ENCODE results near the gene TTLL7.
A peak's percentile ranks its signal among the peaks of the same experiment; 100 is the strongest.

TTLL7 gene

GRCh38 chr1:83882906-83883305, 116.0 kb downstream of the TTLL7 start:
- no peak for DNase-seq (ENCODE audit: low read depth in 2 of 2)

DNA sequence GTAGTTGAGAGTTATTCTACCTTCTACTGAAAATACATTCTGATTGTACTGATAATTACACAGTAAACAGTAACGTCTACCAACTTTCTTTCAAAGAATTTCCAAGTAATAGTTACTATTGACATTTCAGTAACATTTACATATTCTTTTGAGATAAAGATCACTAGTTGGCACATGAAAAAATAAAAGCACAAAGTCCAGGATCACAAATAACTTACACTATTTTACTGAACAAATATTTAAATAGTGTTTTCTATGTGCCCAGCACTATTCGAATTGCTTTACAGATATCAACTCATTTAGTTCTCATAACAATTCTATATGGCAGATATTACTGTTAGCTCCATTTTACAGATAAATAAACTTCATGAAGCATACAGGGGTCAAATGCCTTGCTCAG, 126.4 kb downstream of the TTLL7 start:
- no peak for DNase-seq (ENCODE audit: low read depth in 2 of 2)

DNA sequence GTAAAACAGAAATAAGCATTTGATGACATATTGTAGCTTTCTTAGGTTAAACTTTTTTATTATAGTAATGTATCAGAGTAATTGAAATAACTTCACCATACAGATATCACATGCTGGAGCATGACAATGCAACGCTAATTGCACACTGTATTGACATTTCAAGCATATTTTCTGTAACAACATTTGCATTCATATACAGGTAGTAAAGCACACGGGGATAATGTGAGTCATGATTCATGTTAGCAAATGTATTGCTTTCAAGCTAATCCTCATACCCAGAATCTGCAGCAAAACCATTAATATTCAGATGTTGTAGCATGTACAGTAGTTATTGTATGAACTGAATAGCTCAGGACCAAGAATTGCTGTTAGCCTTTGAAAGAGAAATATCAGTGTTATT, 133.9 kb downstream of the TTLL7 start:
- no peak for DNase-seq (ENCODE audit: low read depth in 2 of 2)

GRCh38 chr1:83860490-83861221, 138.3 kb downstream of the TTLL7 start:
- DNase-seq (ENCODE audit: low read depth in 2 of 2) = peak; percentile 69

DNA sequence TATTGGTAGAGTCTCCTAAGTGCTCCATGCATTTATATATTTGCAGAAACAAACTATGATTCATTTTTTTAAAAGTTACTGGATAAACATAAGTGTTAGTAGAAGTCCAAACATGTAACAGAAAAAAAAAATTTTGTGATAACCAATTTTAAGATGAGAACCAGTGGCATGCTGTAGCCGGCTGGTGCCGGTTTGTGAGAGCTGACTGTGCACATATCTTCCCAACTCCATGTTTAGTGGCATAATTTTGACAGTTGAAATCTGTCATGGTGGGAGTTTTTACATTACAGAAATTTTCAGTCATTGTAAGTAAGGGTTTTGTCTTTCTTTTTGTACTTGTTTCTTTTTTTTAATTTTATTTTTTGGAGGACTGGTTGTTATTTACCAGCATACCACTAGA, 141.2 kb downstream of the TTLL7 start:
- DNase-seq (ENCODE audit: low read depth in 2 of 2) = no peak

- DNase-seq (ENCODE audit: low read depth in 2 of 2) = no peak
Observed at GRCh38 chr1:83857103-83857502, 141.8 kb downstream of the TTLL7 start.

DNA sequence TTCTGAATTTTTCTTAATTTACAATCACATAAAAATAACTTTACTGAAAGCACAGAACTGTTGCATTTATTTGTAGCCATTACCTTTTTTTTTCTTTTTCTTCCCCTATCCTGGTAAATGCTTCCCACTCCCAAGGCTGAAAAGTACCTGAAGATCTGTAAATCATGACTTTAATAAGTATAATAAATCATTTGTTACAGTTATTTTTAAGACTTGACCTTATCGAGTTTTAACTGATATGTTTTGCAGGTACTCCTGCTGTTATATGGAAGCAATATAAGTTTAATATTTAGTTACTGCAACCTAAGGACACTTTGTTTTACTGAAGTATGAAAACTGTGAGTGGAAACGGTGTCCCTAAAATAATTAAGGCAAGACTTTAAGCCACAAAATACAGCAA, 142.6 kb downstream of the TTLL7 start:
- no peak for DNase-seq (ENCODE audit: low read depth in 2 of 2)

DNA sequence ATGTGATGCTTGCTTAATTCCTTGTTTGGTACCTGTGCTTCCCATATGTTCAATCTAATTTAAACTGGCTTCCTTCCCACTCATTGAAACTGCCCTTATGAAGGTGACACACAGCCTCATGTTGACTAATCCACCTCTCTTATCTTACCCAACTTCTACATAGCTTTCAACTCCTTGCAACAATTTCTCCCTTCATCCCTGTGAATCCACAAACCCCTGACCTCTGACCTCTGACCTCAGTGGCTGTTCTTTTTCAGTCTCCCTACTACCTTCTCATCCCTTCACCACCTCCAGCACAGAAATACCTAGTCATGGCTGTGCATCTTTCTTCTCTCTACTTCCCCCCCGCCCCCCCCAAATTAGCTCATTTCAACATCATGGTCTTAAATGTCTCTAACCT, 144.5 kb downstream of the TTLL7 start:
- no peak for DNase-seq (ENCODE audit: low read depth in 2 of 2)

DNA sequence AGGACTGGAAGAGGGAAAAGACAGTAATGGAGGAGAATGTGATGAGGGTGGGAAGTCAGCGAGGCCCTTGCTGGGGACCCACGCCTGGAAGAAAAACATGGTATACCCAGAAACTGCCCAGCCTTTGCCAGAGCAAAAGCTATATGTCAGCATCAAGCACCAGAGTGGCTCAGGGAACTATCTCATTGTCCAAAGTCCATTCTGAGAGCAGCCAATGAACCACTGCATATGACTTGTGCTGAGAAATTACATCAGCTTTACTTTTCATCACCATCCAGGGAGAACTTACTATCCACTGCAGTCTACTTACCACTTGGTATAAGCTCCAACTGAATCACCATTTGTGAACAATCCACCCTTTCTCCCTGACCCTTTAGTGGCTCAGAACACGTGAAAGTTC, 148.1 kb downstream of the TTLL7 start:
- no peak for DNase-seq (ENCODE audit: low read depth in 2 of 2)

- DNase-seq (ENCODE audit: low read depth in 2 of 2) = no peak
Observed at GRCh38 chr1:83849191-83850061, 149.5 kb downstream of the TTLL7 start.

- no peak for DNase-seq (ENCODE audit: low read depth in 2 of 2)
Observed at GRCh38 chr1:83846138-83846537, 152.8 kb downstream of the TTLL7 start.

DNA sequence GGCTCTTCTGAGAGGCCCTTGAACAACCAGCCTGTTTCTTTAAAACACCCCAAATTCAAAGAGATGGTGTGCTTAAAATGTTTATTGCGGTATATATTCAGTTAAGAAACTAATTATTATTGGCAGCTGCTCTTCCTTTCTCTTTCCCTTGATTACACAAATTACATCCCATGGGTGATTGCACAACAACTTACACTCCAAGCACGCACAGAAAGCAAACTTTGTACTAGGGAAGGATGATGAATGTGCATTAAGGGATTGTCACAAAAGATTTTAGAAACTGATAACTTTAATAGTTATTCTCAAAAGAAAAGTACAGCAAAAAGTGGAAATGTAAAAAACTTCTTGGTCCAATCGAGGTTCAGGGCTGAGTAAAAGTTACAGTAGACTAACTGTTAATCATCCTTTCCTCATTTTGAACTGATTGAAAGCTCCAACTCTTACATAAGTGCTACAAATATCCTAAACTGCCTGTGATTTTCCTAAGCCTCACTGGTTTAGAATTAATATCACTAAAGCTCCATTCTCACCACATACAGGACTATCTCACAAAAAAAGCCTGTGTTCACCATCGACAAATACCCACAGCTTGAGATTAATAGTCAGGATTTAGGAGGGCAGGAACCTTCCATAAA, 153.4 kb downstream of the TTLL7 start:
- no peak for DNase-seq (ENCODE audit: low read depth in 2 of 2)

- no peak for DNase-seq (ENCODE audit: low read depth in 2 of 2)
Observed at GRCh38 chr1:83844546-83844945, 154.4 kb downstream of the TTLL7 start.

- DNase-seq (ENCODE audit: low read depth in 2 of 2) = no peak
Observed at GRCh38 chr1:83839566-83840173, 159.3 kb downstream of the TTLL7 start.

- DNase-seq (ENCODE audit: low read depth in 2 of 2) = no peak
Observed at GRCh38 chr1:83838573-83838972, 160.4 kb downstream of the TTLL7 start.

GRCh38 chr1:83836543-83836942, 162.4 kb downstream of the TTLL7 start:
- no peak for DNase-seq (ENCODE audit: low read depth in 2 of 2)

DNA sequence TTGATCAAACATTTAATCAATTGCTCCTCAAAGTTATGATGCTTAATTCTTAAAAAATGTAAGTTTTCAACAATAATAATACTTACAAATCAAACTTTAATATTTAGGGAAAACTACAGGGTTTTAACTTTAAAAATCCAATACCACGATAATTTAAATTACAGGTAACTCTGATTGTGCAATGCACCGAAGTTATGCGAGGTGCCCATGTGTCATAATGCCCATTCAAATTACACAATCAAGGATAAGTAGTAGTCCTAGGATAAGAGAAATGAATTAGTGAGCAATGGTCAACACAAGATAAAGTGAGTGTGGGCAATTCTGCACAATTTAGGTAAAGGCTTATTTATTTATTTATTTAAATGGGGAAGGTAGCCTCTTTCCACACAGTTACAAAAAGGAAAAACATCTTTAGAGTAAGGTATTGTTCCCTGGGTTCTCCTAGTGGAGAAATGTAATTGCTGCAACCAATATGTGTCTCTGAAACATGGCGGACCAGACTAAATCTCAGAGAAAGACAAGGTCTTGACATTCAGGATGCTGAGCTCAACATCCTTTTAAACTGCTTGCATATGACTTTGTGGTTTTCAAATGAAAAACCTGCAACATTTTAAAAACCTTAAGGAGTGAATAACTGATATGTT, 164.2 kb downstream of the TTLL7 start:
- no peak for DNase-seq (ENCODE audit: low read depth in 2 of 2)

DNA sequence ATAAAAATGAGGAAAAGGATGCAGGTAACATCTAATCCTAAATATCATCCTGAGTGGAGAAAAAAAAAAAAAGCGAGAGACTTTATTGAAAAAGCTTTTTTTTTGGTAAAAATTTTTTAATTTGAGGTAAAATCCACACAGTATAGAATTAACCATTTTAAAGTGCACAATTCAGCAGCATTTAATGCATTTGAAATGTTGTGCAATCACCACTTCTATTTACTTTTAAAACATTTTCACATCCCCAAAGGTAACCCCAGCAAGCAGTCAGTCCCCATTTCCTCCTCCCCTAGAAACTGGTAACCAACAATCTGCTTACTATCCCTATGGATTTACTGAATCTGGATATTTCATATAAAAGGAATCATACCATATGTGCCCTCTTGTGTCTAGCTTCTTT, 166.7 kb downstream of the TTLL7 start:
- DNase-seq (ENCODE audit: low read depth in 2 of 2) = no peak

GRCh38 chr1:83829106-83829505, 169.8 kb downstream of the TTLL7 start:
- DNase-seq (ENCODE audit: low read depth in 2 of 2) = no peak

- no peak for DNase-seq (ENCODE audit: low read depth in 2 of 2)
Observed at GRCh38 chr1:83828456-83828855, 170.5 kb downstream of the TTLL7 start.

DNA sequence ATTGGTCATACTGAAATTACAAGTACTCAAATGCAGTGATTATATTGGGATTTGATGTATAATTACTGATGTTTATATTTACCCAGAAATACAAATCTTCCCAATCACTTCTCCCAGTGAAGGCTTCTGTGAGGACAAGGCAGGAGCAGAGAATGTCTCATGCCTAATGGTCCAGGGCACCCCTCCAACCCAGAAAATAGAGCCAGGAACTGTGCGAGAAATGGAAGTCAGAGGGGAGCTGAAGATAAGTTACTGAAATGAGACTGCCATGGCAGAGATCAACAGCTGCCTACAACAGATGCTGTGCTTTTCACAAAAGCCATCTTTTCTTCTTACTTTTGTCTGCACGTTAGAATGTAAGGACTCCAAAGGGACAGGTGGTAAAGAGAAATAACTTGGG, 171.2 kb downstream of the TTLL7 start:
- no peak for DNase-seq (ENCODE audit: low read depth in 2 of 2)

DNA sequence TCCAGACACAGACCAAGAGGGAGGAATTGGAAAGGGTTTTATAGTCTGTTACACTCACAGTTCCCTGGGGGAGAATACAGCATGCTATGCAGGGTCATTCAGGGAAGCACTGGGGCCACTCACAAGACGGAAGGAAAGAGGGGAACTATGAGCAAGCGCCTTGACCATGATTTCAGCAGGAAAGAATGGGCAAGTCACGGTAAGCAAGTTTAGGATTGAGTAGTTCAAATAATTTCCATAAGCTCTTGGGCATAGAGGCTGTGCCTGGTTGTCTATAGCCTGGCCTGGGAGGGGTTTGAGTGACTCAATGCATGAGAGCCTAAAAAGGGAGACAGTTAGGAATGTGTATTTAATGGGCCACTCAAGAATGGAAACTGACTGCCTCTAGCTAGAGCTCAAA, 176.7 kb downstream of the TTLL7 start:
- no peak for DNase-seq (ENCODE audit: low read depth in 2 of 2)

Measured in stimulated activated CD4-positive, alpha-beta T cell treated with anti-CD3 and anti-CD28 coated beads, Interleukin-4, amount 100 ng/mL, for 48 hours (primary cell).